Measurements from ENCODE around the gene LYST.
"Not testable (repeated sequence)": the region's sequence is repeated elsewhere in the genome, so short reads cannot be mapped to it uniquely, and the experiment has no call there.

The LYST gene

GRCh38 chr1:235866205-235866912, at the start of gene LYST:
Gene LYST, minus strand, starts transcription at chr1:235866906. Its CDS starts 36,489 bp downstream, at chr1:235830417.
- peak; percentile 64 for DNase-seq

- not testable (repeated sequence) for DNase-seq
These were observed 48.8 kb upstream of the LYST start for GRCh38 chr1:235915489-235915888.

- no peak for DNase-seq
These were observed 46.6 kb upstream of the LYST start for GRCh38 chr1:235913311-235913710.

- DNase-seq: no peak
These were observed 45.2 kb upstream of the LYST start for GRCh38 chr1:235911876-235912275.

GRCh38 chr1:235911300-235911662, 44.6 kb upstream of the LYST start:
- no peak for DNase-seq

- peak; percentile 63 for DNase-seq
These were observed 43.9 kb upstream of the LYST start for GRCh38 chr1:235910357-235911299.

- DNase-seq: no peak
These were observed 42.2 kb upstream of the LYST start for GRCh38 chr1:235908742-235909520.

GRCh38 chr1:235907897-235908240, 41.2 kb upstream of the LYST start:
- DNase-seq: no peak

GRCh38 chr1:235907187-235907896, 40.6 kb upstream of the LYST start:
- DNase-seq: no peak

- DNase-seq: no peak
These were observed 39.7 kb upstream of the LYST start for GRCh38 chr1:235906436-235906835.

GRCh38 chr1:235903809-235904208, 37.1 kb upstream of the LYST start:
- DNase-seq: not testable (repeated sequence)

- DNase-seq: no peak
These were observed 36.2 kb upstream of the LYST start for GRCh38 chr1:235902677-235903542.

- no peak for DNase-seq
These were observed 34.8 kb upstream of the LYST start for GRCh38 chr1:235901461-235901860.

- DNase-seq: no peak
These were observed 31.4 kb upstream of the LYST start for GRCh38 chr1:235898126-235898525.

GRCh38 chr1:235893840-235894239, 27.1 kb upstream of the LYST start:
- DNase-seq: no peak

GRCh38 chr1:235892734-235893413, 26.2 kb upstream of the LYST start:
- no peak for DNase-seq

- DNase-seq: no peak
These were observed 25.5 kb upstream of the LYST start for GRCh38 chr1:235892202-235892601.

GRCh38 chr1:235888119-235888643, 21.5 kb upstream of the LYST start:
- DNase-seq: peak; percentile 79

GRCh38 chr1:235887676-235888075, 21.0 kb upstream of the LYST start:
- DNase-seq: peak; percentile 43

- DNase-seq: no peak
These were observed 19.1 kb upstream of the LYST start for GRCh38 chr1:235885655-235886262.

Data from stimulated activated CD4-positive, alpha-beta T cell treated with anti-CD3 and anti-CD28 coated beads, Interleukin-15, amount 100 ng/mL, for 24 hours (primary cell).